ENCODE measurements around the gene CCDC154.

DNA sequence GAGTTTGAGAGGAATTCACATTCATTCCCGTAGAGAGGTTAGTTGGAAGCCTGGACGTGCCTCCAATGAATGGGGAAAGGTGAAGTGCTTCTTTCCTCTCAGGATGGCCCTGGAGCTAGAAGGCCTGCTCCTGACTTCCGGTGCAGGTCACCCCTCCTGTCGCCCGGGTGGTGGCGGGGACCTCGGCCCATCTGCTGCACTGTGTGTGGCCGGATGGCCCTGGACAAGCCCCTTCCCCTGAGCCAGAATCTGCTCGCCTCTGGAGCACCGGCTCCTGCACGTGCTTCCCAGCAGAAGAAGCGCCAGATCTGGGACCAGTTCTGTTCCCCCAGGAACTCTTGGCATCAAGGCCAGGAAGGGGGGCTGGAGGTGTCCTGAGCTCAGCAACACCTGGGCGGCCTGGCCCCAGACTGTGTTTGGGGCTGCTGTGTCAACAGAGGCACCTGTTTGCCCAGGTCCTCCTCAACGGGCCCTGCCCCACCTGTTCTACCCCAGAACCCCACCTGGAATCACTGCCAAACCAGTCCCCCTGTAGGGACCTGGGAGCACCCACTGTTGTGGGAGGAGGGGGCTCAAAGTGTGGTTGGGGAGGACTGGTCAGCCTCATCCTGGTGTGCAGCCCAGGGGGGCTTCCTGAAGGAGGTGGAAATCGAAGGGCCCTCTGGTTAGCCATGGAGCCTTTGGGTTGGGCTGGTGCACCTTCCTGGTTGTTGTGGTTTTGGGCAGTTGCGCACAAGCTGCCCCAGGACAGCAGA, 18.6 kb downstream of the CCDC154 start:
- TF ChIP-seq, protein P1, sequence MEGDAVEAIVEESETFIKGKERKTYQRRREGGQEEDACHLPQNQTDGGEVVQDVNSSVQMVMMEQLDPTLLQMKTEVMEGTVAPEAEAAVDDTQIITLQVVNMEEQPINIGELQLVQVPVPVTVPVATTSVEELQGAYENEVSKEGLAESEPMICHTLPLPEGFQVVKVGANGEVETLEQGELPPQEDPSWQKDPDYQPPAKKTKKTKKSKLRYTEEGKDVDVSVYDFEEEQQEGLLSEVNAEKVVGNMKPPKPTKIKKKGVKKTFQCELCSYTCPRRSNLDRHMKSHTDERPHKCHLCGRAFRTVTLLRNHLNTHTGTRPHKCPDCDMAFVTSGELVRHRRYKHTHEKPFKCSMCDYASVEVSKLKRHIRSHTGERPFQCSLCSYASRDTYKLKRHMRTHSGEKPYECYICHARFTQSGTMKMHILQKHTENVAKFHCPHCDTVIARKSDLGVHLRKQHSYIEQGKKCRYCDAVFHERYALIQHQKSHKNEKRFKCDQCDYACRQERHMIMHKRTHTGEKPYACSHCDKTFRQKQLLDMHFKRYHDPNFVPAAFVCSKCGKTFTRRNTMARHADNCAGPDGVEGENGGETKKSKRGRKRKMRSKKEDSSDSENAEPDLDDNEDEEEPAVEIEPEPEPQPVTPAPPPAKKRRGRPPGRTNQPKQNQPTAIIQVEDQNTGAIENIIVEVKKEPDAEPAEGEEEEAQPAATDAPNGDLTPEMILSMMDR (optimal IDR thresholded peaks at IDR 0.05 in 1 of 3, IDR thresholded peaks at IDR 0.05 in 1 of 3, conservative IDR thresholded peaks at IDR 0.05 in 1 of 3; ENCODE audit: extremely low read depth in 1 of 3, insufficient read depth in 2 of 3, low read length in 3 of 3), result no peak
- TF ChIP-seq EZH2 (IDR thresholded peaks at IDR 0.05; ENCODE audit: low read length), result no peak
